IPS-20b (cell line): ENCODE results near the gene PAPOLB.

Experiments used
- H3K27ac ChIP-seq: one replicate; pipeline ENCODE4 v1.5.1; 2013; ENCODE audit warnings: low read length
- H3K27me3 ChIP-seq: 2 replicates; pipeline ENCODE4 v1.6.1; 2013; ENCODE audit warnings: mild to moderate bottlenecking, low read length, inconsistent platforms; ENCODE audit not compliant: insufficient read depth
- H3K36me3 ChIP-seq: 2 replicates; pipeline ENCODE4 v1.6.1; 2013; ENCODE audit warnings: low read depth, mild to moderate bottlenecking, inconsistent platforms, low read length, moderate library complexity; ENCODE audit not compliant: insufficient read depth
- H3K4me1 ChIP-seq: 2 replicates; pipeline ENCODE4 v1.6.1; 2013; ENCODE audit warnings: mild to moderate bottlenecking, control low read depth, inconsistent platforms, low read length, moderate library complexity; ENCODE audit not compliant: insufficient read depth
- H3K4me3 ChIP-seq: 2 replicates; pipeline ENCODE4 v1.5.1; 2013; ENCODE audit warnings: mild to moderate bottlenecking, low read length, inconsistent platforms
- H3K9ac ChIP-seq: 2 replicates; pipeline ENCODE4 v1.6.1; 2013; ENCODE audit warnings: low read depth, mild to moderate bottlenecking, inconsistent platforms, low read length, moderate library complexity
- H3K9me3 ChIP-seq: 2 replicates; pipeline ENCODE4 v1.6.1; 2013; ENCODE audit warnings: mild to moderate bottlenecking, low read depth, low read length, inconsistent platforms; ENCODE audit not compliant: insufficient read depth

Gene PAPOLB

GRCh38 chr7:4837803-4838625 lies 23.8 kb downstream of the PAPOLB start:
- Histone ChIP-seq H3K9me3 (no peaks in the 10 kb centered on the region), H3K27ac (no peak overlapping the region), H3K4me1 (no peaks in the 10 kb centered on the region), H3K27me3 (no peaks in the 10 kb centered on the region), H3K9ac (no peak overlapping the region), H3K36me3 (no peaks in the 10 kb centered on the region), H3K4me3 (no peak overlapping the region)

GRCh38 chr7:4837041-4837802 lies 24.6 kb downstream of the PAPOLB start:
- Histone ChIP-seq H3K36me3 (no peaks in the 10 kb centered on the region), H3K9ac (no peak overlapping the region), H3K27me3 (no peaks in the 10 kb centered on the region), H3K27ac (no peak overlapping the region), H3K9me3 (no peaks in the 10 kb centered on the region), H3K4me3 (no peak overlapping the region), H3K4me1 (no peaks in the 10 kb centered on the region)

- no peak overlapping the region for H3K9ac ChIP-seq
- no peaks in the 10 kb centered on the region for H3K9me3 ChIP-seq
- no peak overlapping the region for H3K4me3 ChIP-seq
These were observed 25.6 kb downstream of the PAPOLB start for GRCh38 chr7:4836206-4836661.

GRCh38 chr7:4835398-4836205 lies 26.2 kb downstream of the PAPOLB start:
- H3K27ac ChIP-seq: no peak overlapping the region
- no peaks in the 10 kb centered on the region for H3K27me3 ChIP-seq
- H3K4me3 ChIP-seq: no peak overlapping the region
- no peaks in the 10 kb centered on the region for H3K36me3 ChIP-seq
- no peaks in the 10 kb centered on the region for H3K4me1 ChIP-seq
- no peaks in the 10 kb centered on the region for H3K9me3 ChIP-seq
- H3K9ac ChIP-seq: no peak overlapping the region

More at GRCh38 chr7:4836206-4836661, 25.6 kb downstream of the PAPOLB start:
- Histone ChIP-seq H3K4me1 (no peaks in the 10 kb centered on the region), H3K27ac (no peak overlapping the region), H3K36me3 (no peaks in the 10 kb centered on the region), H3K27me3 (no peaks in the 10 kb centered on the region)

- Histone ChIP-seq H3K27ac (no peak overlapping the region), H3K36me3 (no peaks in the 10 kb centered on the region), H3K4me3 (no peak overlapping the region), H3K4me1 (no peaks in the 10 kb centered on the region), H3K9me3 (no peaks in the 10 kb centered on the region), H3K9ac (no peak overlapping the region), H3K27me3 (no peaks in the 10 kb centered on the region)
These were observed 27.0 kb downstream of the PAPOLB start for GRCh38 chr7:4834601-4835397.

- Histone ChIP-seq H3K27me3 (no peaks in the 10 kb centered on the region), H3K9ac (no peak overlapping the region), H3K4me1 (no peaks in the 10 kb centered on the region)
These were observed 27.9 kb downstream of the PAPOLB start for GRCh38 chr7:4833691-4834600.

GRCh38 chr7:4833176-4833575 lies 28.7 kb downstream of the PAPOLB start:
- Histone ChIP-seq H3K9ac (no peak overlapping the region), H3K36me3 (no peaks in the 10 kb centered on the region), H3K27me3 (no peaks in the 10 kb centered on the region), H3K27ac (no peak overlapping the region), H3K9me3 (no peaks in the 10 kb centered on the region), H3K4me1 (no peaks in the 10 kb centered on the region), H3K4me3 (no peak overlapping the region)

More at GRCh38 chr7:4833691-4834600, 27.9 kb downstream of the PAPOLB start:
- Histone ChIP-seq H3K36me3 (no peaks in the 10 kb centered on the region), H3K4me3 (no peak overlapping the region), H3K27ac (no peak overlapping the region), H3K9me3 (no peaks in the 10 kb centered on the region)

GRCh38 chr7:4832711-4833110 lies 29.1 kb downstream of the PAPOLB start:
- Histone ChIP-seq H3K27ac (no peak overlapping the region), H3K36me3 (no peaks in the 10 kb centered on the region)

GRCh38 chr7:4831723-4832495 lies 29.9 kb downstream of the PAPOLB start:
- H3K4me3 ChIP-seq: no peak overlapping the region
- no peak overlapping the region for H3K27ac ChIP-seq
- H3K9ac ChIP-seq: no peak overlapping the region
- no peaks in the 10 kb centered on the region for H3K36me3 ChIP-seq
- H3K4me1 ChIP-seq: no peaks in the 10 kb centered on the region
- H3K9me3 ChIP-seq: no peaks in the 10 kb centered on the region
- H3K27me3 ChIP-seq: no peaks in the 10 kb centered on the region

More at GRCh38 chr7:4832711-4833110, 29.1 kb downstream of the PAPOLB start:
- Histone ChIP-seq H3K9me3 (no peaks in the 10 kb centered on the region), H3K4me1 (no peaks in the 10 kb centered on the region), H3K4me3 (no peak overlapping the region), H3K9ac (no peak overlapping the region), H3K27me3 (no peaks in the 10 kb centered on the region)

- Histone ChIP-seq H3K9ac (no peak overlapping the region), H3K27me3 (no peaks in the 10 kb centered on the region), H3K4me3 (no peak overlapping the region), H3K9me3 (no peaks in the 10 kb centered on the region), H3K27ac (no peak overlapping the region), H3K36me3 (no peaks in the 10 kb centered on the region), H3K4me1 (no peaks in the 10 kb centered on the region)
These were observed 31.7 kb downstream of the PAPOLB start for GRCh38 chr7:4830176-4830575.
